Measurements from ENCODE around the gene PLET1.

DNA sequence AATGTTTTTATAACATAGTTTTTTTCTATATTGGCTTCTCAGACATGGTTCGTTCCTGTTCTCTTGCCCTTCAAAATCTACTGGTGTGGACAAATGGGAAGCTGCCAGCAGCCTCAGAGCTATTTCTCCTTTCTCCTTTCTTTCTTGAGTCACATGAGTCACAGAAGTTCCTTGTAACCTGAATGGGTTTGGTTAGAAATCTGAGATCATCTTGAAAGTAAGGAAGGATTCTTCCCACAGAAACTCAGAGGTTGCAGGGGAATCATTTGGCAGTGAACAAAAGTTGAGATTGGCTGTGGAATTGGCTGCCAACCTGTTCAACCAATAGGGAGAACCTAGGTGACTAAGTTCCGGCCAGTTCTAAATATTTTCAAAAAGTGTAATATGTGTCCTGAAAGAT lies 12.5 kb downstream of the PLET1 start:
- TF ChIP-seq CTCF (IDR thresholded peaks at IDR 0.05), result no peak
- no peak for TF ChIP-seq POLR2A (IDR thresholded peaks at IDR 0.05)
